ENCODE data around the gene AHSP.
"Not testable (repeated sequence)": the region's sequence is repeated elsewhere in the genome, so short reads cannot be mapped to it uniquely, and the experiment has no call there.

Gene AHSP

GRCh38 chr16:31527734-31528274 is at the start of gene AHSP:
TSS of gene AHSP (plus strand) at chr16:31527900. CDS start at chr16:31528140, 240 bp downstream.
- DNase-seq = no peak

GRCh38 chr16:31478956-31479355 is 48.7 kb upstream of the AHSP start:
- DNase-seq = no peak

DNA sequence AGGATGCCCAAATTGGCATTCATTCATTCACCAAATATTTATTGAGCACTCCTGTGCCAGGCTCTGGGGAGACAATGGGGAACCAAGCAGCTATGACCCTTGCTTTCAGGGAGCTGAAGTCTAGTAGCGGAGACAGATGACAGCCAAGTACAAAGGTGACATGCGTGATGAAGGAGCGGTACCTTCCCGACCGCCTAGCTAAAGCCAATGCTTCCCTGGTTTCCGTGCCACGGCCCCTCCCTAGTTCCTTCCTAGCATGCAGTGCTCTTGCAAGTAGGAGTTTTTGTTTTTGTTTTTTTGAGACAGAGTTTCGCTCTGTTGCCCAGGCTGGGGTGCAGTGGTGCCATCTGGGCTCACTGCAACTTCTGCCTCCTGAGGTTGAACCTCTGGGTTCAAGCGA is 47.9 kb upstream of the AHSP start:
- no peak for DNase-seq

GRCh38 chr16:31480851-31481536 is 46.7 kb upstream of the AHSP start:
- DNase-seq = no peak

GRCh38 chr16:31483081-31483480 is 44.6 kb upstream of the AHSP start, which contains the start of gene SLC5A2:
TSS of gene SLC5A2 (plus strand) at chr16:31483123. CDS start at chr16:31483137, 14 bp downstream.
- DNase-seq = no peak

GRCh38 chr16:31484048-31484447 is 43.7 kb upstream of the AHSP start:
- not testable (repeated sequence) for DNase-seq

DNA sequence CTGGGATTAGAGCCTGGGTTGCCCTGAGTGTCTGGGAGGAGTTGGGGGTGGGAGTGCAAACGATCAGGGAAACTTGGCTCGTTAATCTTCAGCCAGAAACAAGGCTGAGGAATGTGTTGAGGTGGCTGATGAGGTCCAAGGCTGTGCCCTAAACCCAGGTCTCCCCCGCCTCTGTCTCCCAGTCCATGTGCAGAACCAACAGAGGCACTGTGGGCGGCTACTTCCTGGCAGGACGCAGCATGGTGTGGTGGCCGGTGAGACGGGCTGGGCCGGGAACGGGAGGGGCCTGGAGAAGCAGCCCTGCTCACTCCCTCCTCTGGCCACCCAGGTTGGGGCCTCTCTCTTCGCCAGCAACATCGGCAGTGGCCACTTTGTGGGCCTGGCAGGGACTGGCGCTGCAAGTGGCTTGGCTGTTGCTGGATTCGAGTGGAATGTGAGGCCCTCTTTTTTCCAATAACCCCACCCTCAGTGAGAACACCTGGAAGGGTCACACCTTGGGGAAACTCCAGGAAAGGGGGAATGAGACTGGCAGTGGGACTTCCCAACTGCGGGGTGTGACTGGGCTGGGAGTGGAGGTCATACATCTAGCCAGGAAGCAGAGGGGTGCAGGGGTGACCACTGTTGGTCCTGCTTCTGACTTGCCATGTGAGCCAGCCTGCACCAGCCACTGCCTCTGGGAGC is 43.1 kb upstream of the AHSP start:
- no peak for DNase-seq

DNA sequence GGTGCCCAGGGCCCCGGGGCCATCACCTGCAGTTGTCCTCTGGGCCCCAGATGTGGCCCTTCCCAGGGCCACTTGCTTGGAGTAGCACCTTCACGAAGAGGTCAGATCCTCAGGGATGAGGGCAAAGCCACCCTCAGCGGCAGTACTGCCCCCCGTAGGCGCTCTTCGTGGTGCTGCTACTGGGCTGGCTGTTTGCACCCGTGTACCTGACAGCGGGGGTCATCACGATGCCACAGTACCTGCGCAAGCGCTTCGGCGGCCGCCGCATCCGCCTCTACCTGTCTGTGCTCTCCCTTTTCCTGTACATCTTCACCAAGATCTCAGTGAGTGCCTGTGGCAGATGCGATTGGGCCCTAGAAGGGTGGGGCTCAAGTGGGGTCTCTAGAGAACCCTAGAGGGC is 42.1 kb upstream of the AHSP start:
- DNase-seq = no peak

DNA sequence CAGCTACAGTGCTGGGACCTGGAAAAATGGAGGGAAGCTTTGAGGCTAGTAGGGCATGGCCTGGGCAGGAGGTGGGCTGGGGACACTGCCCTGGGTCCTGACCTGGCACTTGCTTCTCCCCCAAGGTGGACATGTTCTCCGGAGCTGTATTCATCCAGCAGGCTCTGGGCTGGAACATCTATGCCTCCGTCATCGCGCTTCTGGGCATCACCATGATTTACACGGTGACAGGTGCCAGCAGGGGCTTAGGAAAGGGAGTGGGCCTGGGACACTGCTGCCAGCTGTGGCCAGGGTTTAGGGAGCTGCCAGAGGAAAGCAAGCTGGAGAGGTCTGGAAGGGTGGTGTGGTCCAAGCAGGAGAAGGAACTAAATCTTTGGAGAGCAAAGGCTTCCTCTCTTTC is 41.7 kb upstream of the AHSP start:
- no peak for DNase-seq

GRCh38 chr16:31487071-31487719 is 40.5 kb upstream of the AHSP start:
- DNase-seq = no peak

GRCh38 chr16:31487720-31488467 is 39.8 kb upstream of the AHSP start:
- DNase-seq = no peak

DNA sequence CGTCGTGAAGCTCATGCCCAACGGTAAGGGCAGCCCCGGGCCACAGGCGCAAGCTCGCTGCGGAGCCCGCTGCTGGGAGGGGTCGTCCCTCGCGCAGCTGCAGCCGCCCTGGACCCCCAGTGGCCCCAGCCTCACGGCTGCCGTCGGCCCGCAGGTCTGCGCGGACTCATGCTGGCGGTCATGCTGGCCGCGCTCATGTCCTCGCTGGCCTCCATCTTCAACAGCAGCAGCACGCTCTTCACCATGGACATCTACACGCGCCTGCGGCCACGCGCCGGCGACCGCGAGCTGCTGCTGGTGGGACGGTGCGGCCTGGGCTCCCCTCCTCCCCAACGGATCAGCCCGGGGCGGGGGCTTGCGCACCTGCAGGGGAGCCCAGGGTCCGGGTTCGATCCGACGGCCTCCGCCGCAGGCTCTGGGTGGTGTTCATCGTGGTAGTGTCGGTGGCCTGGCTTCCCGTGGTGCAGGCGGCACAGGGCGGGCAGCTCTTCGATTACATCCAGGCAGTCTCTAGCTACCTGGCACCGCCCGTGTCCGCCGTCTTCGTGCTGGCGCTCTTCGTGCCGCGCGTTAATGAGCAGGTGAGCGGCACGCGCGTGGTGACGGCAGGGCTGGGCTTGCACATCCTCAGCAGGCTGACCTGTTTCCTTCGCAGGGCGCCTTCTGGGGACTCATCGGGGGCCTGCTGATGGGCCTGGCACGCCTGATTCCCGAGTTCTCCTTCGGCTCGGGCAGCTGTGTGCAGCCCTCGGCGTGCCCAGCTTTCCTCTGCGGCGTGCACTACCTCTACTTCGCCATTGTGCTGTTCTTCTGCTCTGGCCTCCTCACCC is 39.0 kb upstream of the AHSP start:
- no peak for DNase-seq

DNA sequence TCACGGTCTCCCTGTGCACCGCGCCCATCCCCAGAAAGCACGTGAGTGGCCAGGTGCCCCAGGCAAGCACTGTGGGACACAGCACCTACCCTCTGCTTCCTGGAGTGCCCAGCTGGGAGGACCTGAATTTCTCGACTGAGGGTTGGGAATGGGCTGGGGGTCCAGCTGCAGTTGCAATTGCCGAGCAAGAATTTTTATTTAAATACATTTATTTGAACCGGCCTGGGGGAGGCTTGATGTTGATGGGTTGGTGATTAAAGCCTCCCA is 38.5 kb upstream of the AHSP start:
- no peak for DNase-seq

GRCh38 chr16:31489616-31490584 is 37.8 kb upstream of the AHSP start:
- no peak for DNase-seq

DNA sequence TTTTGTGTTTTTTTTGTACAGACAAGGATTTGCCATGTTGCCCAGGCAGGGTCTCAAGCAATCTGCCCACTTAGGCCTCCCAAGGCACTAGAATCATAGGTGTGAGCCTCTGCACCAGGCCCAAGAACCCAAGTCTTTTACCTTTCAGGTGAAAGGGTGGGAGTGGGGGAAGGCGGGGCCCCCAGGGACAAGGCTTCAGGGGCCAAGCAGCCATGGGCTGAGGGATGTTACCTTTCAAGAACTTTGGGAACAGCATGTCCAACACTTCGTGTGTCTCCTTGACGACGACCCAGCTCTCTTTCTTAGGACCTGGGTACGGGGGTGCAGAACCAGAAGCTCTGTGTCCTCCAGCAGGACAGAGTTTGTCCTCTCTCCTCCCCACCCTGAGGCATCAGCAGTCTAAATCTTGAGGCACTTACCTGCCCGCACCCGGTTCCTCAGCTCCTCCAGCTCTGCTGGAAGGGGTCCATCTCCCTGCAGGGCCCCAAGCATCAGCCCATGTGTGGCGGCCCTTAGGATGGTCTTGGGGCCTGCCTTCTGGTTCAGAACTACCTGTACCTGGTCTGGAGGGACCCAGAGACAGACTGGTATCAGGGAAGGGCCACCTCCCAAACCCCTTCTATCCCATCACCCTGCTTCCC is 35.8 kb upstream of the AHSP start:
- DNase-seq = no peak

DNA sequence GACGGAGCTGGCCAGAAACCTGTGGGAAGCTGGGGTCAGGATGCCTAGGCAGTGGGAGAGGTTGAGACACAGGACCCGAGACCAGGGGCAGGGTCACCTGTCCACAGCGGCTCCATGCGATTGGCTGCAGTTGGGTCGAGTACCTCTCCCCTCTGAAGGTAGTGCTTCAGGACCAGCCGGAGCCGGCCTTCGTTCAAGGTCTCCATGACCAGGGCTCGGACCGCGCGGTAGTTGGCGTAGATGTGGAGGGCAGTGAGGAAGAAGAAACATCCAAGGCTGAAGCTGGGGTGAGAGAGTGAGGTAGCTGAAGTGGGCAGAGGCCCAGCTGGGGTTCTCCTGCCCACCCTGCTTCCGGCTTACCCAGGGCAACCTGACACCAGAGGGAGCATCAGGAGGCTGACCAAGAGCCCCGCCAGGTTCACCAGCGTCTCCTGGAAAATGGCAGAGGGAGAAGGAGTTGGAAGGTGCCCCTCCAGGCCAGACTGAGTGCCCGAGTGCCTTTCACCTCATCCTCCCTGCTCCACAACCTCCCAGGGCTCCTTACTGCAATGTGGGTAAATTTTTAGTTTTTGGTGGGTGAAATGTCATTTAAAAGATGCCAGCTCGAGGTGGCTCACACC is 34.1 kb upstream of the AHSP start:
- DNase-seq = no peak

- DNase-seq = no peak
Measured at GRCh38 chr16:31496670-31497069, 31.0 kb upstream of the AHSP start.

DNA sequence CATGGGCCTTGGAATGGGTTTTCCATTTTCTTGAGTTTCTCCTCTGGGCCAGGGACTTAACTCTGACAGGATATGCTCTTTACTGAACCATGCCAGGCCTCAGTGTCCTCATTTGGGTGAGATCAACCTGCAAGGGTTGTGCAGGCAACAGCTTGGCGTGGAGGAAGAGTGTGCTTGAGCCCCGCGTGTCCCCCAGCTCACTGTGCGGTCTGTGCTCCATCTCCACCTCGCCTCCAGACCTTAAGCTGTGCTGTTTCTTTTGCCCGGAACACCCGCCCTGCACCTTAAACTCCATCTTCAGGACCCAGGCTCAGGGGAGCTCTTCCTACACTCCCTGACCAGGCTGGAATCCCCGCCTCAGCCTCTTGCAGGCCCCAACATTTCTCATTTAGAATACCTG is 29.2 kb upstream of the AHSP start:
- DNase-seq = no peak

GRCh38 chr16:31499928-31500327 is 27.8 kb upstream of the AHSP start:
- DNase-seq = no peak
